SK-N-MC (cell line): ENCODE results near the gene RNF123.

ENCODE experiments used
- EZH2 ChIP-seq: fragments of 200-600 bp; sonication (generic); IDR thresholded peaks from one replicate; pipeline ENCODE4 v1.6.1; 2017; ENCODE audit warnings: antibody characterized with exemption
- POLR2AphosphoS5 ChIP-seq: IDR thresholded peaks from 2 replicates; pipeline ENCODE4 v1.6.1; 2012; ENCODE audit warnings: mild to moderate bottlenecking, low read depth, low read length, borderline replicate concordance

GRCh38 chr3:49717959-49718857 lies 28.9 kb downstream of the RNF123 start:
- TF ChIP-seq EZH2, result no peak
- no peak for TF ChIP-seq POLR2AphosphoS5
